Caki2 (cell line): Measurements from ENCODE around the gene CEP63. TPM values are rescaled to one million over a fixed set of nuclear protein-coding genes. Genes with fewer than 3 reads are reported as not detected.
A peak's percentile ranks its signal among the peaks of the same experiment; 100 is the strongest.

Experiments used
- DNase-seq: peaks from one replicate; pipeline ENCODE4 v3.0.0-alpha.2; 2015; ENCODE audit warnings: low read depth
- in situ Hi-C: cut with HindIII; loops from 2 replicates; pipeline ENCODE4 v1.10.0; 2016; ENCODE audit warnings: low sequenced_read_pairs, low pct_unique_long_range_greater_than_20kb, mixed read lengths
- total RNA-seq: library from RNA; depleted of rRNA; stranded (reverse); fragments of >200 nt; shearing (Covaris generic); gene quantifications from 2 replicates; pipeline ENCODE4 v1.2.3, GENCODE V29; 2014; ENCODE audit warnings: low replicate concordance; rRNA removed

Gene CEP63
- 9.7 and 13.8 TPM in 2 replicates for total RNA-seq

- peak; percentile 98 for DNase-seq
- in situ Hi-C loops, result no loop called here
Observed at GRCh38 chr3:134485718-134486576, at the start of gene CEP63, which contains the start of gene ANAPC13. Gene CEP63, plus strand, starts transcription at chr3:134486057. Its CDS starts 9,264 bp downstream, at chr3:134495321. Gene ANAPC13, minus strand, starts transcription at chr3:134485985. Its CDS starts 3,081 bp downstream, at chr3:134482904.

- no peak for DNase-seq
- in situ Hi-C loops, result no loop called here
Observed at GRCh38 chr3:134437211-134437752, 48.6 kb upstream of the CEP63 start.

- in situ Hi-C loops, result no loop called here
- no peak for DNase-seq
Observed at GRCh38 chr3:134441321-134441720, 44.5 kb upstream of the CEP63 start.

- no peak for DNase-seq
- in situ Hi-C loops, result no loop called here
Observed at GRCh38 chr3:134441821-134442220, 44.0 kb upstream of the CEP63 start.

GRCh38 chr3:134445095-134445494, 40.8 kb upstream of the CEP63 start:
- no peak for DNase-seq
- in situ Hi-C loops, result no loop called here

GRCh38 chr3:134445636-134446035, 40.2 kb upstream of the CEP63 start:
- in situ Hi-C loops, result no loop called here
- DNase-seq, result no peak

- in situ Hi-C loops, result no loop called here
- no peak for DNase-seq
Observed at GRCh38 chr3:134446800-134447199, 39.1 kb upstream of the CEP63 start.

- in situ Hi-C loops, result no loop called here
- DNase-seq, result no peak
Observed at GRCh38 chr3:134447351-134447750, 38.5 kb upstream of the CEP63 start.

- in situ Hi-C loops, result no loop called here
- no peak for DNase-seq
Observed at GRCh38 chr3:134448664-134449063, 37.2 kb upstream of the CEP63 start.

- in situ Hi-C loops, result no loop called here
- no peak for DNase-seq
Observed at GRCh38 chr3:134449277-134449676, 36.6 kb upstream of the CEP63 start.

- DNase-seq, result no peak
- in situ Hi-C loops, result no loop called here
Observed at GRCh38 chr3:134449951-134450350, 35.9 kb upstream of the CEP63 start.

- in situ Hi-C loops, result no loop called here
- DNase-seq, result no peak
Observed at GRCh38 chr3:134453631-134454030, 32.2 kb upstream of the CEP63 start.

- in situ Hi-C loops, result no loop called here
- DNase-seq, result no peak
Observed at GRCh38 chr3:134457376-134458074, 28.3 kb upstream of the CEP63 start.

- no peak for DNase-seq
- in situ Hi-C loops, result no loop called here
Observed at GRCh38 chr3:134458406-134458945, 27.4 kb upstream of the CEP63 start.

GRCh38 chr3:134459562-134459961, 26.3 kb upstream of the CEP63 start:
- DNase-seq, result no peak
- in situ Hi-C loops, result no loop called here

- in situ Hi-C loops, result no loop called here
- DNase-seq, result no peak
Observed at GRCh38 chr3:134460965-134461364, 24.9 kb upstream of the CEP63 start.

- in situ Hi-C loops, result no loop called here
- DNase-seq, result no peak
Observed at GRCh38 chr3:134462331-134462941, 23.4 kb upstream of the CEP63 start.

- in situ Hi-C loops, result no loop called here
- DNase-seq, result no peak
Observed at GRCh38 chr3:134463676-134464063, 22.2 kb upstream of the CEP63 start.
